LNCAP (cell line): ENCODE results near the gene USP22.

ENCODE experiments used
- CTCF ChIP-seq: fragments of 450-650 bp; IDR thresholded peaks from 2 replicates; pipeline ENCODE4 v1.5.1; 2017; ENCODE audit warnings: mild to moderate bottlenecking

USP22 gene

GRCh38 chr17:20995164-20995872 is 47.5 kb downstream of the USP22 start:
- TF ChIP-seq CTCF: no peak

- TF ChIP-seq CTCF: no peak
These were observed 48.0 kb downstream of the USP22 start for GRCh38 chr17:20994779-20995149.

- TF ChIP-seq CTCF: no peak
These were observed 48.7 kb downstream of the USP22 start for GRCh38 chr17:20993863-20994778.

GRCh38 chr17:20992987-20993862 is 49.6 kb downstream of the USP22 start:
- TF ChIP-seq CTCF: peak; percentile 95

- no peak for TF ChIP-seq CTCF
These were observed 50.4 kb downstream of the USP22 start for GRCh38 chr17:20992416-20992815.

- no peak for TF ChIP-seq CTCF
These were observed 51.4 kb downstream of the USP22 start for GRCh38 chr17:20991276-20992037.
